Neural progenitor cell (in vitro differentiated cells): ENCODE data around the gene TCF4. TPM values are rescaled to one million over a fixed set of nuclear protein-coding genes. Genes with fewer than 3 reads are reported as not detected.

Experiments used
- DNase-seq: peaks from one replicate; pipeline ENCODE4 v3.0.0-alpha.2; 2016; ENCODE audit warnings: low spot score
- H2AFZ ChIP-seq: fragments of 200-600 bp; sonication (generic); replicated peaks from 2 replicates; pipeline ENCODE4 v1.6.1; 2016; ENCODE audit warnings: antibody characterized with exemption
- H3F3A ChIP-seq: fragments of 200-600 bp; sonication (generic); 2 replicates; pipeline ENCODE4 v1.6.1; 2016; ENCODE audit warnings: antibody characterized with exemption, low read depth
- H3K27ac ChIP-seq: fragments of 200-600 bp; sonication (generic); 2 replicates; pipeline ENCODE4 v1.5.1; 2016; ENCODE audit warnings: mild to moderate bottlenecking
- H3K27me3 ChIP-seq: fragments of 200-600 bp; sonication (generic); 2 replicates; pipeline ENCODE4 v1.6.1; 2016; ENCODE audit warnings: mild to moderate bottlenecking, moderate library complexity
- H3K36me3 ChIP-seq: fragments of 200-600 bp; sonication (generic); 2 replicates; pipeline ENCODE4 v1.5.1; 2016
- H3K4me1 ChIP-seq: fragments of 200-600 bp; sonication (generic); 2 replicates; pipeline ENCODE4 v1.6.1; 2016; ENCODE audit warnings: mixed run types
- H3K4me2 ChIP-seq: fragments of 200-600 bp; sonication (generic); 2 replicates; pipeline ENCODE4 v1.6.1; 2016
- H3K4me3 ChIP-seq: fragments of 200-600 bp; sonication (generic); 2 replicates; pipeline ENCODE4 v1.5.1; 2016
- H3K79me2 ChIP-seq: fragments of 200-600 bp; sonication (generic); 2 replicates; pipeline ENCODE4 v1.6.1; 2016; ENCODE audit warnings: low read depth
- H3K9ac ChIP-seq: fragments of 200-600 bp; sonication (generic); 2 replicates; pipeline ENCODE4 v1.6.1; 2016
- H3K9me3 ChIP-seq: fragments of 200-600 bp; sonication (generic); 2 replicates; pipeline ENCODE4 v1.5.1; 2016; ENCODE audit warnings: low read depth
- H4K20me1 ChIP-seq: fragments of 200-600 bp; sonication (generic); 2 replicates; pipeline ENCODE4 v1.6.1; 2016; ENCODE audit warnings: low read depth
- H3K27ac Mint-ChIP-seq: 3 replicates; pipeline ENCODE4 v1.8.0; 2021; ENCODE audit warnings: mixed read lengths
- H3K27me3 Mint-ChIP-seq: 2 replicates; pipeline ENCODE4 v1.8.0; 2022; ENCODE audit warnings: low read depth, mild to moderate bottlenecking, inconsistent platforms, moderate library complexity, mixed read lengths; ENCODE audit not compliant: insufficient read depth
- H3K36me3 Mint-ChIP-seq: 3 replicates; pipeline ENCODE4 v1.8.0; 2021; ENCODE audit warnings: mixed read lengths
- H3K4me1 Mint-ChIP-seq: 3 replicates; pipeline ENCODE4 v1.8.0; 2021; ENCODE audit warnings: mixed read lengths
- H3K4me3 Mint-ChIP-seq: 3 replicates; pipeline ENCODE4 v1.8.0; 2021; ENCODE audit warnings: mild to moderate bottlenecking, moderate library complexity, mixed read lengths
- H3K9me3 Mint-ChIP-seq: 3 replicates; pipeline ENCODE4 v1.8.0; 2020; ENCODE audit warnings: mixed read lengths
- EZH2 ChIP-seq: fragments of 200-600 bp; sonication (generic); IDR thresholded peaks from 2 replicates; pipeline ENCODE4 v1.6.1; 2017; ENCODE audit warnings: antibody characterized with exemption, mild to moderate bottlenecking, moderate library complexity
- EZH2phosphoT487 ChIP-seq: fragments of 200-600 bp; sonication (generic); IDR thresholded peaks from 2 replicates; pipeline ENCODE4 v1.6.1; 2017; ENCODE audit warnings: antibody characterized with exemption
- total RNA-seq: library from RNA; depleted of rRNA; stranded (reverse); fragments of >200 nt; gene quantifications from 2 replicates; pipeline ENCODE4 v1.2.3, GENCODE V29; 2015; ENCODE audit warnings: low replicate concordance
- TF ChIP-seq, protein P1 (sequence below): fragments of 200-600 bp; sonication (generic); IDR thresholded peaks from 2 replicates; pipeline ENCODE4 v1.5.1; 2017; ENCODE audit warnings: antibody characterized with exemption, mild to moderate bottlenecking

TCF4 gene
- total RNA-seq, 1 donor from 2014 or later = 161 TPM

DNA sequence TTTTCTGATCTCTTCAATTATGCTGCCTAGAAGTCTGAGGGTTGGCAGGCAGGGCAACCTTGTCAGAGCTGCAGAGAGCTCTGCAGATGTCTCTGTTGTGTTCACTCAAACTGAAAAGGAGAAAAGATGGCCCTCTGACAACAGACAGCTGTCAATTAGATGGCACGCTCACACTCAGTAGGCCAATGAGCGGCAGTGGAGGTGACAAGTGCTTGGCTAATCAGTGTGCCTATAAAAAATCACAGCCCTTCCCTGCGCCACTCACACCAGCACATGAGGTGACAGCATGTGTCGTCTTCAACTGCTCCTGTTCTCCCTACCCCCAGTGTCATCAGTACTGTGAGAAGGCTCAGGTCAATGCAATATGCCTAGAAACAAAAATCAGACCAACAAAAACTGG, 203.9 kb downstream of the TCF4 start:
- Mint-ChIP-seq H3K27me3 (no peaks in the 10 kb centered on the region), H3K9me3 (peaks cover 47% of the 10 kb centered on the region), H3K36me3 (peaks cover 50% of the 10 kb centered on the region), H3K27ac (peak overlapping the region; percentile 14), H3K4me3 (no peak overlapping the region), H3K4me1 (peaks cover 9% of the 10 kb centered on the region)
- no peak overlapping the region for H2AFZ ChIP-seq
- no peaks in the 10 kb centered on the region for H3K9me3 ChIP-seq
- H3K36me3 ChIP-seq = peaks cover 10% of the 10 kb centered on the region
- H3F3A ChIP-seq = peaks cover 3% of the 10 kb centered on the region
- H4K20me1 ChIP-seq = peaks cover 19% of the 10 kb centered on the region
- H3K27ac ChIP-seq = no peak overlapping the region
- DNase-seq = no peak
- peaks cover 95% of the 10 kb centered on the region for H3K79me2 ChIP-seq
- no peak overlapping the region for H3K4me3 ChIP-seq
- no peak overlapping the region for H3K4me2 ChIP-seq
- TF ChIP-seq EZH2 (no peak), EZH2phosphoT487 (no peak)
- TF ChIP-seq, protein P1, sequence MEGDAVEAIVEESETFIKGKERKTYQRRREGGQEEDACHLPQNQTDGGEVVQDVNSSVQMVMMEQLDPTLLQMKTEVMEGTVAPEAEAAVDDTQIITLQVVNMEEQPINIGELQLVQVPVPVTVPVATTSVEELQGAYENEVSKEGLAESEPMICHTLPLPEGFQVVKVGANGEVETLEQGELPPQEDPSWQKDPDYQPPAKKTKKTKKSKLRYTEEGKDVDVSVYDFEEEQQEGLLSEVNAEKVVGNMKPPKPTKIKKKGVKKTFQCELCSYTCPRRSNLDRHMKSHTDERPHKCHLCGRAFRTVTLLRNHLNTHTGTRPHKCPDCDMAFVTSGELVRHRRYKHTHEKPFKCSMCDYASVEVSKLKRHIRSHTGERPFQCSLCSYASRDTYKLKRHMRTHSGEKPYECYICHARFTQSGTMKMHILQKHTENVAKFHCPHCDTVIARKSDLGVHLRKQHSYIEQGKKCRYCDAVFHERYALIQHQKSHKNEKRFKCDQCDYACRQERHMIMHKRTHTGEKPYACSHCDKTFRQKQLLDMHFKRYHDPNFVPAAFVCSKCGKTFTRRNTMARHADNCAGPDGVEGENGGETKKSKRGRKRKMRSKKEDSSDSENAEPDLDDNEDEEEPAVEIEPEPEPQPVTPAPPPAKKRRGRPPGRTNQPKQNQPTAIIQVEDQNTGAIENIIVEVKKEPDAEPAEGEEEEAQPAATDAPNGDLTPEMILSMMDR = no peak
- no peaks in the 10 kb centered on the region for H3K4me1 ChIP-seq
- H3K9ac ChIP-seq = no peak overlapping the region
- no peaks in the 10 kb centered on the region for H3K27me3 ChIP-seq

DNA sequence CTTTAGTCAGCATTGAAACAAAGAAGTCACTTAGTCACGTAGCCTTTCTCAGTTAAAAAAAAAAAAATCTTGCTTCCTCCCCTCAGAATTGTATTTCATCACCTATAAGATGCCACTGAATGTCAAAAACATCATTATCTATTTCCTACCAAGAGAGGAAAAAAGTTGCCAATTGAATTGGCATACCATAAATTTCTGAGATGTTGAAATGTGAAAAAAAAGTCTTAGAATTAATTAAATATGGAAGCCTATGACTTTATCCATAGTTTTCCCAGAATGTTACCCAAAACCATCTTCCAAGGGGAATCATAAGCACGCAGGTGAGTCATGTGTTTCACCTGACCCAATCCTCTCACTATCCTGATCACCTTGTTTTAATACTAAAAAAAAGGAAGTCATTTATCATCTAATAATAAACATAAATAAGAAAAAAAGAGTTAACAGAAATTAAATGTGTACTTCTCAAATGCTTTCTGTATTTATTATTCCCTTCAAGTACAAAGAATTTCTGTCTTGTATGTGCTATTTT, 205.7 kb downstream of the TCF4 start:
- no peak overlapping the region for H3K4me3 Mint-ChIP-seq
- H3K4me1 ChIP-seq = no peaks in the 10 kb centered on the region
- H3K36me3 Mint-ChIP-seq = peaks cover 56% of the 10 kb centered on the region

DNA sequence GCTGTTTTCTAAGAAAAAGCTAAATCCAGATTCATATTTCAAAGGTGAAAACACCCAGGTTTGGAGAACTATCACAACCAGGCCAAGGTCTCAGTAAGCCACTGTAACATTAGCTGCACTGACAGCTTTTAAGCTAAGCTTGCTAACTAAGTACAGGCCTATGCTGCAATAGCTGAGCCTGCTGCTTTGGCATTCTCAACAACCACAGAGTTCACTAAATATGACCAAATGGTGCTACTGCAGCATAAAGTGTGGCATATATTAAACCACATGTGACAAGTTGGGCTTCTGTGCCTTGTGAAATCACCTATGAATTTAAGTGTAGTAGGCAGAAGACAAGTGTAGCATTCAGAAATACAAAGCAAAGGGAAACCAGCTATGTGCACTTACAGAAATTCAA, 206.7 kb downstream of the TCF4 start:
- peaks cover 52% of the 10 kb centered on the region for H3K9me3 Mint-ChIP-seq
- no peak for DNase-seq
- no peak overlapping the region for H3K27ac ChIP-seq
- no peak overlapping the region for H3K9ac ChIP-seq
- H3F3A ChIP-seq = no peaks in the 10 kb centered on the region
- no peak overlapping the region for H3K4me3 ChIP-seq
- H2AFZ ChIP-seq = no peak overlapping the region
- H3K4me3 Mint-ChIP-seq = no peak overlapping the region
- H4K20me1 ChIP-seq = peaks cover 12% of the 10 kb centered on the region
- H3K27me3 Mint-ChIP-seq = no peaks in the 10 kb centered on the region
- H3K4me1 ChIP-seq = no peaks in the 10 kb centered on the region
- peaks cover 10% of the 10 kb centered on the region for H3K36me3 ChIP-seq
- H3K27ac Mint-ChIP-seq = no peak overlapping the region
- H3K36me3 Mint-ChIP-seq = peaks cover 58% of the 10 kb centered on the region
- peaks cover 97% of the 10 kb centered on the region for H3K79me2 ChIP-seq
- H3K27me3 ChIP-seq = no peaks in the 10 kb centered on the region
- no peaks in the 10 kb centered on the region for H3K4me1 Mint-ChIP-seq
- H3K4me2 ChIP-seq = no peak overlapping the region
- TF ChIP-seq EZH2phosphoT487 (no peak), EZH2 (no peak)
- TF ChIP-seq, protein P1 = no peak
- H3K9me3 ChIP-seq = no peaks in the 10 kb centered on the region

More for the DNA sequence above, 205.7 kb downstream of the TCF4 start:
- no peak overlapping the region for H3K27ac Mint-ChIP-seq
- H3K4me3 ChIP-seq = no peak overlapping the region
- peaks cover 10% of the 10 kb centered on the region for H3K36me3 ChIP-seq
- H3K9me3 ChIP-seq = no peaks in the 10 kb centered on the region
- H3K27me3 ChIP-seq = no peaks in the 10 kb centered on the region
- H3K27ac ChIP-seq = no peak overlapping the region
- H3K4me1 Mint-ChIP-seq = peaks cover 2% of the 10 kb centered on the region
- peaks cover 49% of the 10 kb centered on the region for H3K9me3 Mint-ChIP-seq
- no peaks in the 10 kb centered on the region for H3K27me3 Mint-ChIP-seq
- H2AFZ ChIP-seq = no peak overlapping the region
- TF ChIP-seq EZH2 (no peak), EZH2phosphoT487 (no peak)
- TF ChIP-seq, protein P1 = no peak
- no peak for DNase-seq
- no peak overlapping the region for H3K4me2 ChIP-seq
- no peak overlapping the region for H3K9ac ChIP-seq
- peaks cover under 1% of the 10 kb centered on the region for H3F3A ChIP-seq
- H4K20me1 ChIP-seq = peaks cover 19% of the 10 kb centered on the region
- H3K79me2 ChIP-seq = peaks cover 96% of the 10 kb centered on the region
